GDM1 (cell line): ENCODE results near the gene KCTD14.
"Not testable (repeated sequence)": the region's sequence is repeated elsewhere in the genome, so short reads cannot be mapped to it uniquely, and the experiment has no call there.

Experiments used
- DNase-seq: peaks from one replicate; lab custom pipeline; 2025; lab: John Stamatoyannopoulos, UW

KCTD14 gene, protein sequence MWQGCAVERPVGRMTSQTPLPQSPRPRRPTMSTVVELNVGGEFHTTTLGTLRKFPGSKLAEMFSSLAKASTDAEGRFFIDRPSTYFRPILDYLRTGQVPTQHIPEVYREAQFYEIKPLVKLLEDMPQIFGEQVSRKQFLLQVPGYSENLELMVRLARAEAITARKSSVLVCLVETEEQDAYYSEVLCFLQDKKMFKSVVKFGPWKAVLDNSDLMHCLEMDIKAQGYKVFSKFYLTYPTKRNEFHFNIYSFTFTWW

GRCh38 chr11:78022397-78023396 lies at the start of gene KCTD14:
Gene KCTD14, minus strand, starts transcription at chr11:78023276. Its CDS starts 27 bp downstream, at chr11:78023249.
- DNase-seq = no peak

GRCh38 chr11:78072455-78072854 lies 49.4 kb upstream of the KCTD14 start:
- no peak for DNase-seq

- DNase-seq = no peak
These were observed 48.6 kb upstream of the KCTD14 start for GRCh38 chr11:78071717-78072116.

- no peak for DNase-seq
These were observed 47.5 kb upstream of the KCTD14 start for GRCh38 chr11:78070621-78071020.

DNA sequence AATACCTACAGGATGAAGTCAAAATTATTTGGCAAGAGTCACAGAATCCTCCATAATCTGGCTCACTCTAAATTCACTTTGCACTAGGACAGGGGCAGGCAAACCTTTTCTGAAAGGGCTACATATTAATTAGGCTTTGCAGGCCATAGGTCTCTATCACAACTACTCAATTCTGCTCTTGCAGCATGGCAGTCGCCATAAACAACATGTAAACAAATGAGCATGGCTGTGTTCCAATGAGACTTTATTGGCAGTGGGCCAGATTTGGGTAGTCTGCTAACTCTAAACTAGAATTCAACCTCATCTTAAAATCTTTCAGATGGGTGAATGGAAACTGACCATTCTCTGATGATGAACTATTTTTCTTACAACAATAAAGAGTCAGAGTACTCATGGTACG lies 46.4 kb upstream of the KCTD14 start:
- DNase-seq = no peak

- no peak for DNase-seq
These were observed 44.6 kb upstream of the KCTD14 start for GRCh38 chr11:78067704-78068103.

DNA sequence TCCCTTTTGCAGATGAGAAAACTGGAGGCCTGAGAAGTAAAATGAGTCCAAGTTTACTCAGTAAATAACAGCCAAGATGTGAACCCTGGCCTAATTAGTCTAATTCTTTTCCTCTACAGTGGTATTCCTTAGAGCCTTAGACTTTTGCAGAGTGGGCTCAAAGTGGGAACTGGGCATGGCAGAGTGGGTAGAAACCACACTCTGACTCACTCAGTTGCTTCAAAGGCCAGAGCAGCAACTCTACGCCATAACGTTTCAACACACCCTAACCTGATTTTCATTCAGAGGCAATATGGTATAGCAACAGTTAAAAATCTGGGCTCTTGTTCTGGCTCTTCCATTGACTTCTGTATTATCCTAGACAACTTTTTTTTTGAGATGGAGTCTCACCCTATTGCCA lies 43.4 kb upstream of the KCTD14 start:
- no peak for DNase-seq

- DNase-seq = no peak
These were observed 42.1 kb upstream of the KCTD14 start for GRCh38 chr11:78065203-78065602.

DNA sequence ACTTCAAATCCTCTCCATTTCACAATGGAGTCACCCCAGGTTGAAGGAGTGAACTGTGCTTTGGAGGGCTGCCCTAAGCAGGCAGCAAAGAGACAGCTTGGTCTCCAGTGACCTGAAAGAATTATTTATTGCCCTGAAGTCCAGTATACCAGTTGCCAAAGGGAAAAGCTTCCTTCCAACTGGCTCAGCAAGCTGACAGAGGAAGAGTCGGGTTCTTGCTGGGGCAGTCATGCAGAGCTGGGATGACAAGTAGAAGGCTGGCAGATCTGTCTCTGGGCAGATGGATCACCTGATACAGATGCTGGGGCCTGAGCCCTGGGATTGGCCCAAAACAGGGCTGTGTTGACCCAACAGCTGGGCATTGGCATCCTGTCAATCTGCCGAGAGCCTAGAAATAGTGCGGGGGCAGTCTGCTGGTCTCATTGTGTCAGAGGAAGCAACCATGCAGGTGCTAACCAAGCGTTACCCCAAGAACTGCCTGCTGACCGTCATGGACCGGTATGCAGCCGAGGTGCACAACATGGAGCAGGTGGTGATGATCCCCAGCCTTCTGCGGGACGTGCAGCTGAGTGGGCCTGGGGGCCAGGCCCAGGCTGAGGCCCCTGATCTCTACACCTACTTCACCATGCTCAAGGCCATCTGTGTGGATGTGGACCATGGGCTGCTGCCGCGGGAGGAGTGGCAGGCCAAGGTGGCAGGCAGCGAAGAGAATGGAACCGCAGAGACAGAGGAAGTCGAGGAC lies 40.5 kb upstream of the KCTD14 start, which contains the start of gene THRSP:
Gene THRSP, plus strand, starts transcription at position 422 of the 742 bp plus-strand sequence. Its CDS starts 21 bp downstream, at position 443.
- no peak for DNase-seq

- no peak for DNase-seq
These were observed 39.6 kb upstream of the KCTD14 start for GRCh38 chr11:78062671-78063070.

GRCh38 chr11:78061921-78062311 lies 38.8 kb upstream of the KCTD14 start:
- no peak for DNase-seq

DNA sequence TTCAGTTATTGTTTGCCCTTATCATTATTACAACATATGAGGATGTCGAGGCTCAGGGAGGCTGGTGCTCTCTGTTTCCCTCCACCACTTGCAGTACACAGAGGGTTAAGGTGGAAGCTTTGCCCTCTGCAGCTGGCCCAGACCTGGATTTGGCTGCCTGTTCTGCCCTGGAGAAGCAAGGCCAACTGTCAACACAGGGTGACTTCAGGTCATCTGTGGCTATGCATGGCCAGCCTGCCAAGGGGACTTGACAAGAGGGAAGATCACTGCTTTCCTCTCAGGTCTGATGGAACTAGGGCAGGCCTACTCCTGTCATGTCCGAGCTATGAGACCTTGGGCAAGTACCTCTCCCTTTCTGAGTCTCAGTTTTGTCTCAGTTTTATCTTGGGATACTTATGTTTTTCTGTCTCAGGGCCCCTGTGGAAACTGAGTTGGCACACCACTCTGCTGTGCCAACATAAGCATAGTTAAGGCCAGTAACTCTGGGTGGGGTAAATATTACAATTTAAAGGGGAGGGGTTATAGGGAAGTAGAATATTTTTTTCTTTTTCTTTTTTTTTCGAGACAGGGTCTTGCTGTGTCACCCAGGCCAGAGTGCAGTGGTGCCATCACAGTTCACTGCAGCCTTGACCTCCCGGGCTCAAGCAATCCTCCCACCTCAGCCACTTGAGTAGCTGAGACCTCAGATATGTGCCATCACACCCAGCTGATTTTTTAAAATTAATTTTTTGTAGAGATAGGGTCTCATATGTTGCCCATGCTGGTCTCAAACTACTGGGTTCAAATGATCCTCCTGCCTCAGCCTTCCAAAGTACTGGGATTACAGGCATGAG lies 38.2 kb upstream of the KCTD14 start:
- DNase-seq = no peak

DNA sequence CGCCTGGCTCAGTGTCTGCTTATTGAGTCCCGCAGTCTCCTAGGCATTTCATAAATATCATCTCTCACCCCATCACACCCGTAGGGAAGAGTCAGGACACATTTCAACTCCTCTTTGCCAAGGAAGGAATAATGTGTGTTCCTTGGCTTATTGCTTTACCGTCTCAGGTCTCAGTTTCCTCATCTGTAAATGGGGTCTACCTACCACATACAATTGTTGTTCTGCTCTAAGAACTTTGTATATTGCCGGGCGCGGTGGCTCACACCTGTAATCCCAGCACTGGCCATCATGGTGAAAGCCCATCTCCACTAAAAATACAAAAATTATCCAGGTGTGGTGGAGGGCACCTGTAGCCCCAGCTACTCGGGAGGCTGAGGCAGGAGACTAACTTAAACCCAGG lies 37.5 kb upstream of the KCTD14 start:
- no peak for DNase-seq

GRCh38 chr11:78059749-78060328 lies 36.8 kb upstream of the KCTD14 start:
- DNase-seq = not testable (repeated sequence)

DNA sequence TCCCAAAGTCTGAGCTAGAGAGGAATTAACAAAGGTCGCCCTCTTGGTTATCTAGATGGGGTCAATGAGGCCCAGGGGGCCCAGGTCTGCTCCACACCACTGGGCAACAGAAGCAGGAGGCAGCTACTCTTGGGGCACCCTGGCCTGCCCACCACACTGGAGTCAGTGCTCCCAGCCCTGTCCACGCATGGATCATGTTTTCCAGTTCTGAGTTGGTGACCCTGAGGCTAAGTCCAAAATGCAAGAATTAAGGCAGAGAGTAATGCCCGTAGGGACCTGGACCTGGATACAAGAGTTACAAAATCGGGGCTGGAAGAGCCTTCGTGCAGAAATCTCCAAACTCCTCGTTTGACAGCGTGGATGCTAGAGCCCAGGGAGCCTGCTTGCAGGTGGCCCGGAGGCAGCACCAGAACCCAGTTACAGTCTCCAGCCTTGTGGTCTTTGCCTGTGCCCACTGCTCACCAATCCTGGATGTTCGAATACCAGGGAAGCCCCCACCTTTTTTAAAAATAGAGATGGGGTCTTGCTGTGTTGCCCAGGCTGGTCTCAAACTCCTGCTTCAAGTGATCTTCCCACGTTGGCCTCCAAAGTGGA lies 34.5 kb upstream of the KCTD14 start:
- DNase-seq = no peak

DNA sequence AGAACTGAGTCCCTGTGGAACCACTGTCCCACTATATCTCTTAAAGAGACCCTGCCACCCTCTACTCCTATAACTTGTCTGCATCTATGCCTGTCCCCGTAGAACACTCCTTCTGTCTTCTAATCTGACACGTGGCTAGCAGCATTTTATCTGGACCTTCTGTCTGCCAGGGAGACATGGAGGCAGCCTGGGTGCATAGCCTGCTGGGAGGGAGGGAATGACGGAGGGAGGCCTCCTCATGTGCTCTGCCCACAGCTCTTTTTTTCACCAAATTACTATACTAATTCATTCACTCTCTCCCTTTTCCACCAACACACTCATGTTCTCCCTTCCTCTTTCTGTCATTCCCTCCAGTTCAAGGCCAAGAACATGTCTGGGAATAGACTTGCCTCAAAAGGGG lies 33.0 kb upstream of the KCTD14 start:
- no peak for DNase-seq

DNA sequence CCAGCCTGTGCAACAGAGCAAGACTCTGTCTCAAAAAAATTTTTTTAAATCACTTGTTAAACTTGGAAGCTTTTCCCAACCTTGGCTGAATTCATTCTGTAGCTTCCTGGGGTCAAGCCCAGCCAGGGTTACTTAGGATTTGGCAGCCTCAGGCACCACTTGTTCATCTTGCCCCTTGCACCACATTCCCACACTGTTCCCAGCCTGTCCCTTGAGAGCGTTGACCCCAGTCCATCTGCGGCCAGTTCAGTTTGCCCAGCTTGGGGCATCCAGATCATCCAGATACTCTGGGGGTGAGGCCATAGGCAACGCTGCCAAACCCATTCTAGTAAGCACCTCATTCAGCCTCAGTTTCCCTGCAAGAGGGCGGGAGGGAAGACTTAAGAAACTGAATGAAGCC lies 31.9 kb upstream of the KCTD14 start:
- no peak for DNase-seq

- DNase-seq = no peak
These were observed 28.1 kb upstream of the KCTD14 start for GRCh38 chr11:78050964-78051831.

GRCh38 chr11:78049348-78049747 lies 26.3 kb upstream of the KCTD14 start:
- DNase-seq = no peak

GRCh38 chr11:78048561-78048960 lies 25.5 kb upstream of the KCTD14 start:
- DNase-seq = no peak
